Stomach (tissue), 4 donors: ENCODE measurements around the gene RSPH10B.
"Not testable (repeated sequence)": the region's sequence is repeated elsewhere in the genome, so short reads cannot be mapped to it uniquely, and the experiment has no call there.

Experiments used
- POLR2AphosphoS5 ChIP-seq, 3 donors: sonication (generic); formaldehyde crosslinking; IDR thresholded peaks; one replicate each; pipeline ENCODE4 v1.6.1; 2016; ENCODE audit warnings: antibody characterized with exemption in 3 of 3
- TF ChIP-seq, protein P1 (sequence below), 7 experiments: fragments of 450-650 bp in 4 of 7; fragments of 200-600 bp in 3 of 7; sonication (generic) in 3 of 7; IDR thresholded peaks; one replicate each; pipeline ENCODE4 v1.5.1; 2016 to 2019; ENCODE audit warnings: antibody characterized with exemption in 7 of 7, control low read depth in 2 of 7, mild to moderate bottlenecking in 1 of 7

- TF ChIP-seq, protein P1, sequence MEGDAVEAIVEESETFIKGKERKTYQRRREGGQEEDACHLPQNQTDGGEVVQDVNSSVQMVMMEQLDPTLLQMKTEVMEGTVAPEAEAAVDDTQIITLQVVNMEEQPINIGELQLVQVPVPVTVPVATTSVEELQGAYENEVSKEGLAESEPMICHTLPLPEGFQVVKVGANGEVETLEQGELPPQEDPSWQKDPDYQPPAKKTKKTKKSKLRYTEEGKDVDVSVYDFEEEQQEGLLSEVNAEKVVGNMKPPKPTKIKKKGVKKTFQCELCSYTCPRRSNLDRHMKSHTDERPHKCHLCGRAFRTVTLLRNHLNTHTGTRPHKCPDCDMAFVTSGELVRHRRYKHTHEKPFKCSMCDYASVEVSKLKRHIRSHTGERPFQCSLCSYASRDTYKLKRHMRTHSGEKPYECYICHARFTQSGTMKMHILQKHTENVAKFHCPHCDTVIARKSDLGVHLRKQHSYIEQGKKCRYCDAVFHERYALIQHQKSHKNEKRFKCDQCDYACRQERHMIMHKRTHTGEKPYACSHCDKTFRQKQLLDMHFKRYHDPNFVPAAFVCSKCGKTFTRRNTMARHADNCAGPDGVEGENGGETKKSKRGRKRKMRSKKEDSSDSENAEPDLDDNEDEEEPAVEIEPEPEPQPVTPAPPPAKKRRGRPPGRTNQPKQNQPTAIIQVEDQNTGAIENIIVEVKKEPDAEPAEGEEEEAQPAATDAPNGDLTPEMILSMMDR (IDR thresholded peaks at IDR 0.05) = not testable (repeated sequence)
- not testable (repeated sequence) for TF ChIP-seq POLR2AphosphoS5 (IDR thresholded peaks at IDR 0.05)
Measured at GRCh38 chr7:5904726-5905125, 65.8 kb downstream of the RSPH10B start.
